SU-DHL-6 (cell line): Measurements from ENCODE around the gene PDE7B.

Source experiments
- EZH2phosphoT487 ChIP-seq: fragments of 200-600 bp; sonication (generic), shearing (Covaris generic); conservative IDR thresholded peaks from 2 replicates; pipeline ENCODE4 v1.6.1; 2018; ENCODE audit warnings: mild to moderate bottlenecking, antibody characterized with exemption, low read length, moderate library complexity, mixed read lengths
- TF ChIP-seq, protein P1 (sequence below): fragments of 200-600 bp; sonication (generic); IDR thresholded peaks from one replicate; pipeline ENCODE4 v1.5.1; 2017; ENCODE audit warnings: antibody characterized with exemption, mild to moderate bottlenecking, low read length, moderate library complexity; ENCODE audit not compliant: insufficient read depth, poor library complexity, severe bottlenecking

DNA sequence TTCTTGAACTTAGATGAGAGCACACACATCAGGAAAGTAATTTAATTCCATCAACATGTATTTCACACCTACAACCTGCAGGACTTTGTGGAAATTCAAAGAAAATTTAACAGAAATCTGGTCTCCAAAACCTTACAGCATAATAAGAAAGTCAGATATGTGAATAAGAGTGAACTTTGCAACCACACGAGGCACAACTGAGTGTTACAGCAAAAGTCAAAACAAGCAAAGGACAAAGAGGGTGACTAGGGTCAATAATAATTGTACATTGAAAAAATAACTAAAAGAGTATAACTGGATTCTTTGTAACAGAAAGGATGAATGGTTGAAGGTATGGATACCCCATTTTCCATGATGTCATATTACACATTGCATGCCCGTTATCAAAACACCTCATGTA is 284.8 kb downstream of the PDE7B start:
- TF ChIP-seq, protein P1, sequence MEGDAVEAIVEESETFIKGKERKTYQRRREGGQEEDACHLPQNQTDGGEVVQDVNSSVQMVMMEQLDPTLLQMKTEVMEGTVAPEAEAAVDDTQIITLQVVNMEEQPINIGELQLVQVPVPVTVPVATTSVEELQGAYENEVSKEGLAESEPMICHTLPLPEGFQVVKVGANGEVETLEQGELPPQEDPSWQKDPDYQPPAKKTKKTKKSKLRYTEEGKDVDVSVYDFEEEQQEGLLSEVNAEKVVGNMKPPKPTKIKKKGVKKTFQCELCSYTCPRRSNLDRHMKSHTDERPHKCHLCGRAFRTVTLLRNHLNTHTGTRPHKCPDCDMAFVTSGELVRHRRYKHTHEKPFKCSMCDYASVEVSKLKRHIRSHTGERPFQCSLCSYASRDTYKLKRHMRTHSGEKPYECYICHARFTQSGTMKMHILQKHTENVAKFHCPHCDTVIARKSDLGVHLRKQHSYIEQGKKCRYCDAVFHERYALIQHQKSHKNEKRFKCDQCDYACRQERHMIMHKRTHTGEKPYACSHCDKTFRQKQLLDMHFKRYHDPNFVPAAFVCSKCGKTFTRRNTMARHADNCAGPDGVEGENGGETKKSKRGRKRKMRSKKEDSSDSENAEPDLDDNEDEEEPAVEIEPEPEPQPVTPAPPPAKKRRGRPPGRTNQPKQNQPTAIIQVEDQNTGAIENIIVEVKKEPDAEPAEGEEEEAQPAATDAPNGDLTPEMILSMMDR = no peak
- no peak for TF ChIP-seq EZH2phosphoT487
